GM18499 (cell line): ENCODE data around the gene XIRP1.

Experiments
- ATAC-seq: cut with Tn5 transposase; IDR thresholded peaks from one replicate; pipeline ENCODE4 v1.9.1; 2021; ENCODE audit warnings: moderate number of reproducible peaks; ENCODE audit not compliant: insufficient read depth, unreplicated experiment

Gene XIRP1

DNA sequence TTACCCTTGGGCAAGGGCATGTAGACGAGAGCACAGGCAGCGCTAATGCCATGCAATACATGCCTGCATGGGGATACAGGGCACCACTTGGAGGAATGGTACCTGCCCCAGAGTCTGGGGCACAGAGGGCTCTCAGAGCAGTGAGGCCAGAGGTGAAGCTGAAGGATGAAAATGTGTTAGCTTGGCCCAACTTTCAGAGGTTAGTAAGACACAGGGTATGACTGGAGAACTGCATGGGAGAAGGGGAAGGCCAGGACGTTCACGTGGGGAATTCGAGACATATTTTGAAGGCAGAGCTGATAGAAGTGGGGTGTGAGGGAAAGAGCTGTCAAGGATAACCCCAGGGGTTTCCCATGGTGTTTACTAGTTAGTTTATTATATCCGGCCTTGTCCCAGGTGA is 58.6 kb downstream of the XIRP1 start:
- ATAC-seq: no peak
